Measurements from ENCODE around the gene WDFY2.
"Not testable (repeated sequence)": the region's sequence is repeated elsewhere in the genome, so short reads cannot be mapped to it uniquely, and the experiment has no call there.

The WDFY2 gene

DNA sequence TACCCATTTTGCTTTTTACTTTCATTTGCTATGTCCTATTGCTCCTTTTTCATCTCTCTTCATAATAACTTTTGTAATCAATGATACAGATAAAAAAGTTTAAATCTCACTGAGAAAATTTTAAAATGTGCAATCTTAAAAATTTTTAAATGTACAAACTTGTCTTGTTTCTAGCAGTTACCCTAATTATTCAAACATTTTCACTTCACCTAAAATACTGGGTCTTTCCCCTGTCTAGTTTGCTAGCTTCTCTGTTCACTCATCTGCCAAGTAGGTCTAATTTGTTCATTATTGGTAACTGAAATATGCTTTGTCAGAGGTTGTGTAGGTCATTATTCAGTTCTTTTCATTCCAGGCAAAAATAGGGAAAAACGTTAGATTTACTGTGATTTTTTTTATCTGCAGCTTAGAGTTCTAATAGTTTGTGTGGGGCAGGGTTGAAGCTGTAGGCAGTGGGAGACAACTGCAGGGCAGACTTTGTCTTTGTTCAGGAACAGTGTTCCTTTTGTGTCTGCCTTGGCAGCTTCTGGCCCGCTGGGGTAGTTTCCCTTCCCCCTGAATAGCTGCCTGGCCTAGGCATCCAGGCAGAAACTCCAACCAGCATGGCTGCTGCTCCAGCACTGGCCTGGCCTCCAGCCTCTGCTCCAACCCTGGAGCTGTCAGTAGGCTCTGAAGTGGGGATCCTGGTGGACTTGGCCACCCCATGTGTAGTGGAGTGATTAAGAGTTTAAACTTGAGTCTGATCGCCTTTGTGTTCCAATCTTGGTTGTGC is 48.5 kb downstream of the WDFY2 start:
- DNase-seq, result no peak

DNA sequence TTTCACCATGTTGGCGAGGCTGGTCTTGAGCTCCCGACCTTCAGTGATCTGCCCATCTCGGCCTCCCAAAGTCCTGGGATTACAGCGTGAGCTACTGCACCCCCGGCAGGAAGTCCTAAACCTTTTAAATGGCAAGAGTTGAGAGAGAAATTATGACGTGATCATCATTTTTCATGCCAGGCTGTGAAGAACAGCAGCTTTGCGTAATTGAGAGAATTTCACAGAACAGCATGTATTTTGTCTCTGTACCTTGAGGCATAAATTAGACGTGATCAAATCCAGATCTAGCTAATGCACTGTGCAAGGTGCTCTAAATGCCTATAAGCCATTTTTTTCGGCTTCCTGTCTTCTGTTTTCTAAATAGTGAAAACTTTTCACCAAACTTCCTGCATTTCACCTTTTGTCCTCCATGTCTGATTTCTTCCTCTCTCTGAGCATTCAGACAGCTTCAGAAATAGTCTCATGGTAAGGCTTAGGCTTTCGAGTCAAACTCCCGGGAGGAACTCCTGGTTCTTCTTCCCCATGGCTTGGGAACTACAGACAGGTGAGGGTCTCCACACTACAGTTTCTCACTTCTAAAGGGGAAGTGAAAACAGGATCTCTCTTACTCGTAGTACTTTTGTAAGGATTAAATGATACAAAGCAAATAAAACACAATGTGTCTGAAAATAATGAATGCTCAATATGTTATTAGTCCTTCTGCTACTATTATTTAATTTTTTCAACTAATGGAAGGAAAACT is 51.0 kb downstream of the WDFY2 start:
- DNase-seq, result no peak

DNA sequence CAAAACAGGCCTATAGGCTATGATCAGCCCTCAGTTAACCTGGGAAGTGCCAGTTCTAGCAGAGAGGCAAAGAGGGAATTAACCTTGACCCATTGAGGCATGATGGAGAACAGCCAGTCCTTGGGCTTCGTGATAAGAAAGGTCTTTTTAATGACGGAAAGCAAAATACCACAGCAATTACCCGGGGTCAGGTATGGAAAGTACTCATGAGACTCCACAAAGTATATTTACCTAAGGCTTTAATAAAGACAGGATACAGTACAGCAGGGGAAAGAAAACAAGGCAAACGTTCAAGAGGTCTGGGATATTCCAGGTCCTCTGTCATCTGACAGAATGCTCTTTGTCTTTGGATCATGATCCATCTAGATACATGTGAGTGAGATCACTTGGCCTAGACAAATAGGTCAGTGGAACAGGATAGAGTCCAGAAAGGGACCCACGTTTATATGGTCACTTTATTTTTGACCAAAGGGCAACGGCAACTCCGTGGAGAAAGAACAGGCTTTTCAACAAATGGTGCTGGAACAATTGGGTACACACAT is 52.2 kb downstream of the WDFY2 start:
- no peak for DNase-seq

DNA sequence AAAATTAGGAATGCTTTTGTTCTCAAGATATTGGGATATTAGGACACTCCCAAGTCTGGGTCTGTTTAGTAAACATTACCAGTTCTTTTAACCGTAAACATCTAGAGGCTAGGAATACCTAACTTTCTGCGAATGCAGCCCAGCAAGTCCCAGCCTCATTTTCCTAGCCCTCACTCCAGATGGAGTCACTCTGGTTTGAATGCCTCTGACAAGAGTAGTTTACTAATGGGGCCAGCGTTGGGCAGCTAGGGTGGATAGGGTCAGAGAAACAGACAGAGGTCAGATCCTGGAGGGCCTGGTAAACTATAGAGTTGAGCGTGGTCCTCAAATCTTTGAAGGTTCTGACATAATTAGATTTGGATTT is 53.6 kb downstream of the WDFY2 start:
- no peak for DNase-seq

DNA sequence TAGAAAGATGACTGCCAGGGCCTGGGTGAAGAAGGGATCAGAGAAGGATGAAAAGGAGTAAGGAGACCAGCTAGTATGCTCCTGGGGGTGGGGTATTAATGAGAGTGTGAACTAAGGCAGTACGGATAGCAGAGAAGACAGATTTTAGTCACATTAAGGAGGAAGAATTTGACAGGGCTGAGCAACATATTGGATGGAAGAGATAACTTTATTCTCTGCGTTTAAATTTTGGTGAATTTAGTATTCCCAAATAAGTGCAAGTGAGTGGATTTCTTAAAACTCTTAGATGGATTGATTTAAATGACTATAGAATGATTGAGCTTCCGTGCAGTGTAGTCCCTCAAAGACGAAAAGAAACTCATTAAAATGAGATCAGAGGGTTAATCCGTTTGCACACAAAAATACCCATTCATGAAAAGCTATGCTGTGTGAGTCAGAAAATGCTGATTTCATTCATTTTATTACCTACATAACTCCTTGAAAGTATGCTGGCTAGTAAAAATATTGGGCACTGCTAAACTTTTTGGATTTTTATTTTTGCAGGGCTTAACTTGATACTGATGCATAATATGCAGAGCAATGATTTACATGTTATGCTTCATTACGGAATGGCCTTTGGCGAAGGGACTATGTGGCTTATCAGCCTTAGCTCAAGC is 54.1 kb downstream of the WDFY2 start:
- DNase-seq, result no peak

DNA sequence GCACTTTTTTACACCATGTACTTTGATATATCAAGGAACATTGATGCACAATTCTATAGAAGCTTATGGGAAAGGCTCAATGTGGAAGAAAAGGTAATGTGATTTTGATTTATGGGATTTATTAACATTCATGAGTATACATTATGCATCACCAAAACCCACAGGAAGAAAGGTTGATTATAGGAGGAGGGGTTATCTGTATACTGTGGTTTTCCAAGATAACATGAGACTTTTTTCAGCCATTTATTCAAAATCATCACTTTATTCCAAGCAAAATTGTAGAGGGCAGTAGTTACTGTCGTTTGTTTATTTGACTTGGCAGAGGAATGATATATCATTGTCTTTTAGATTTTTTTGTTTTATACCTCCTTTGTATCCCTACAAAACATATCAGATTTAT is 54.9 kb downstream of the WDFY2 start:
- no peak for DNase-seq

DNA sequence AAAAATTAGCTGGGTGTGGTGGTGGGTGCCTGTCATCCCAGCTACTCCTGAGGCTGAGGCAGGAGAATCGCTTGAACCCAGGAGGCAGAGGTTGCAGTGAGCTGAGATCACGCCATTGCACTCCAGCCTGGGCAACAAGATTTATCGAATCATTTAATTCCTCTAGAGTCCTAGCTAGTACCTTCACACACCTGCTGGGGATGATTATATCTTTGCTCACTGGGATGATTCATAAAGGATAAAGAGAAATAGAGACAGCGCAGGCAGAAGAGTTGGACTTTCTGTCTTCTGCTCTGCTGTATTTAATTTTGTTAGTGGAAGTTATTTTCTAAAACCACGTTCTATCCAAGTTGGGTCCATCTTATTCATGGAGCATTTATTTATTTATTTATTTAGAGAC is 56.4 kb downstream of the WDFY2 start:
- not testable (repeated sequence) for DNase-seq

DNA sequence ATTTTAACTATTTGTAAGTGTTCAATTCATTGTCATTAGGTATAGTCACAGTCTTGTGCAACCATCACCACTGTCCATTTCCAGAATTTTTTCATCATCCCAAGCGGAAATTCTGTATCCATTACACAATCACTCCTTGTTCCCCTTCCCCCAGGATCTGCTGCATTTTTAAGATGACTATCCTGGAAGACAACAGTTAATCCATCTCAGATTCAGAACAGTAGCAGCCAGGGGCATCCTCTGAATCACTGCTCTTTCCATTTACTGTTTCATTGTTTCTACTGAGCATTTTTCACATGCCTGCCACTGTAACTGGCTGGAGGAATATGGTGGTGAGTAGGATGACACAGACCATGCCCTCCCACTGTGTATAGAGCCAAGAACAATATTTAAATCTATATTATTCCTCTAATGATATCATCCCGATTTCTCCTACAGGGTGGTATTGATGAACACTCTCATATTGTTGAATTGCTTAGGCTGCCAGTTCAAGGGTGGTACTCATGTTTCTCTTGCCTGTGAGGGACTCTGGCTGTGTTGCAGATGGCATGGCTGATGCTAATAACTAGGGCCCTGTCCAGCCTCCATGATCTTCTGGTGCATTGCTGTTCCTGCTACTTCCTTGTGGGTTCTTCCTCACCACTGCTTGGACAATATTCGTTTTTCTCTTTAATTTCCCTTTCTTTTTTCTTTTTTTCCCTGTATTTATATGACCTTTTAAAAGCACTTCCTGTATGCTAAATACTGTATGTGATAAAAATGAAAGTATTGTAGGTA is 59.0 kb downstream of the WDFY2 start:
- DNase-seq, result no peak

DNA sequence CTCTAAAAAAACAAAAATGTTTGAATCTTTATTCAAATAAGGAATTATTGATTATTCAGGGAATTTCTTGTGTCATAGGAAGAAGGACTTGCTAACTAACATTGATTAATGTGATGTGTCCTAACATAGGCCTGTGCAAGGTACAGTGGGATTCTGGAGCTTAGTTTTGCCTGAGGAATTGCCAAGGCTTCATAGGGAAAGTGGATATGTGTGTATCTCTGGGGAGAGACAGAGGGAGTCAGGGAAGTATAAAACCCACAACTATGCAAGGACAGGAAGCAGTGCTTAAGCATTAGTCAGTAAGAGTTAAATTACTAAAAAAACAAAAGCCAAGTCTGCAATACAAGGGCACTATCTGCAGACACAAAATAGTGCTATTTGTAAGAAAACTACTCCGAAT is 59.6 kb downstream of the WDFY2 start:
- no peak for DNase-seq

DNA sequence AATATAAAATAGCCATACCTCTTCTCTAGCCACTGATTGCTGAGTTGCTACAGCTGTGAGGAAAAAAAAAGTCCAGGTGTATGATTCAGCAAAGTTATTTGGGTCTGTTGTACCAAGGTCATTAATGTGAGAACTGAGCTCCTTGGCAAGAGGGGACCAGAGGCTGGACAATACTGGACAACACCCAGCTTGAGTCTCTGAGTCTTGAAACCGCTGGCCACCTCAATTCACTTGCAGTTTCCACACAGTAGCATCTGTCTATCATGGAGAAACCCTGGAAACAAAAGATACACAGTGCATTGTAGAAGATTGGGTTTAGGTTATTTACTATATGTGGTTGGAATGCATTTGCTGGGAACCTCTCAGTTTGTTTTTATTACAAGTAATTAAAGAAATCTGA is 60.4 kb downstream of the WDFY2 start:
- DNase-seq, result no peak

DNA sequence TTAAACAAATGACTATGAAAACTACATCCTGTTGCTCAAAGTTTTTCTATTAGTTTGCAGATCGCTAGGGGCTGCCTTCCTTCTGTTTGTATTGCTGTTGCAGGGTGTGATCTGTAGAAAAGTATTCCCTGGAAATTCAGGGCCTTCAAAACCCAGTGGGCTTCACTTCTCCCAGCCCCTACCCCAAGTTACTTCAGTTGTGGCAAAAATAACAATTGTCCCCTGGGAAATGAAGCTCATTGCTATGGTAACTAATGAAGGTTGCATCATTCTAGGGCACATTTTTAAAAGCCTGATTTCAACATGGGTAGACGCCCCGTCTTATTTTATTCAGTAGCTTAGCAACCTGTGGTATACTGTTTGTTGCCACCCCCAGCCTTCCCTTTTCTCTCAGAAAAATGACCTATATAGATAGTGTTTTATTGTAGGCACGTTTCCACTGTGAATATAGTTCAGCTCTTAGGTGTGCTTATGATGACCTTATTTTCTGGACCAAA is 60.9 kb downstream of the WDFY2 start:
- DNase-seq, result no peak

DNA sequence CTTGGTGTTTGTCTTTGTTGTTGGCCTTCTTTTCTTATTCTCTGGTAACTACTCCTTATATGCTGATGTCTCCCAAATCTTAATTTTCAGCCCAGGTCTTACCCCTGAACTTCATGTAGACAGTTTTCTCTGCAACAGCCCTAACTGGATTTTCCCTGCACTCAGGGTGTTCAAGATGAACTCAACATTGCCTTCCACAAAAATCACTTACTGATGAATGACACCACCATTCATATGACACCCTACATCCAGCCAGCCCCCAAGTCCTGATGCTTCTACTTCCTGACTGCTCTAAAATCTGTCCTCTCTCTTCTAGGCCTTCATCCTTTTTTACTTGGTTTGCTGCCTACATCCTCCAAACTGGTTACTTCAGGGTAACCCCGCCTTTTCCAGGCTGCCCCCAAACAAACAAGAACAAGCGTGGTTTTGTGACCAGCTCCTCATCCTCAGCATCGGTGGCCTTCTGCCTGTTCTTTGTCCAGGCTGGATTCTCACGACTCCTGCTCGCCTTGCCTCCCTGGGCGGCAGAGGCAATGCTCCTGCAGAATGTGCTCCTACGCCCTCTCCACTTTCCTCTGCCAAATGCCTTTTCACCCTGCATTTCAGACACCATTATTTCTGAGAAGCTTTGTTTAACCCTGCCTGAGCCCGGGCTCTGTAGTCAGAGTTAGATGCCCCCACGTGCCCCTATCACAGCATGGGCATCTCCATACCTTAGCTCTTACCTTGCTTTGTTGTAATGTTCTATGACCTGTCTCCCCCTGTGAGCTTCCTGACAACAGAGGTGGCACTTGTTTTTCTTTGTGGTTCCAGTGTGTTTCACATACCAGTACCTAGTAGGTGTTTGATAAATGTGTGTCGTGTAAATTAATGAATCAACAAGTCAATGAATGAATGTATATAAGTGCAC is 61.8 kb downstream of the WDFY2 start:
- no peak for DNase-seq

DNA sequence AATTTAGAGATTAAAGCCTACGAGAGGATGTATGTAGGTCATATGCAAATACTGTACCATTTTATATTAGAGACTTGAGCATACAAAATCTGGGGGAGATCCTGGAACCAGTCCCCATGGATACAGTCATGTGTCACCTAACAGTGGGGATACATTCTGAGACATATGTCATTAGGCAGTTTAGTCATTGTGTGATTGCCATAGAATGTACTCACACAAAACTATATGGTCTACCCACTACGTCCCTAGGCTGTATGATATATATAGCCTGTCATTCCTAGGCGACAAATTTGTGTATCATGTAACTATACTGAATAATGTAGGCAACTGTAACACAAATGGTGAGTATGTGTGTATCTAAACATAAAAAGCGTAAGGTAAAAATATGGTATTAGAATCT is 62.8 kb downstream of the WDFY2 start:
- no peak for DNase-seq

DNA sequence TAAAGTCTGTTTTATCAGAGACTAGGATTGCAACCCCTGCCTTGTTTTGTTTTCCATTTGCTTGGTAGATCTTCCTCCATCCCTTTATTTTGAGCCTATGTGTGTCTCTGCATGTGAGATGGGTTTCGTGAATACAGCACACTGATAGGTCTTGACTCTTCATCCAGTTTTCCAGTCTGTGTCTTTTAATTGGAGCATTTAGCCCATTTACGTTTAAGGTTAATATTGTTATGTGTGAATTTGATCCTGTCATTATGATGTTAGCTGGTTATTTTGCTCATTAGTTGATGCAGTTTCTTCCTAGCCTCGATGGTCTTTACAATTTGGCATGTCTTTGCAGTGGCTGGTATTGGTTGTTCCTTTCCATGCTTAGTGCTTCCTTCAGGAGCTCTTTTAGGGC is 67.9 kb downstream of the WDFY2 start:
- DNase-seq, result not testable (repeated sequence)

DNA sequence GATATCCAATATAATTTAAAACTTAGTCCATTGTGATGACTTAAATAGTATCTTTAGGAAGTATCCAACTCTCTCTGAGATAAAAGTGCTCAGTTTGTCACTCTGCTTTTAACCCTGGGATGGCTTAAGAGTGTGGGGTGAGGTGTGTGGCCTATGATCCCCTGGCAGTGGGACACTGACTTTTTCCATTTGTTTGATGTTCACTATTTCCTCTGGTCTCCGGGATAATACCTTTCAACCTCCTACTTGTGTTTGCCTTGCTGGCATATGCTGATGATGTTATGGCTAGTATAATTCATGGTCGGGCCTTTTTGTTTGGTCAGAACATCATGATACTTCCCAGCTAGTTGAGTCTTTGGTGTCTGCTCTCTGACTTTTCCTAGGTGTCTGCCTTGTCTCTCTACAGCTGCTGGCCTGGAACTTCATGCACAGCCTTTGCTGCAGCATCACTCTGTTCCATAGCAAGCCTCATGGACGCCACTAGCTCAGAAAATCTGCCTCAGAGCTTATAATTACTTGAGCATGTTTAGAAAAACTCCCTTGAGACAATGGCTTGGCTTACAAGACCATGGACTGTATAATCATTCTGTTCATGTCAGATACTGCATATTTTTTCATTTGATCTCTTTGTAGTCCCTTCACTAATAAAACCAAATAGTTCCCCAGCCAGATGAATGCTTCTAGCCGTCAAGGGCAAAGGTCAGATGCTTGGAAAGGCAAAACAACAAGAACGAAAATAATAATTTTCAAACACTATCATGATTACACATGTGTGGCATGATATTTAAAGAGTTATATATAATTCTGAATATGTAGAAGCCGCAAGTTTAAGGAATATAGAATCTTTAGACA is 75.2 kb downstream of the WDFY2 start:
- DNase-seq, result no peak

DNA sequence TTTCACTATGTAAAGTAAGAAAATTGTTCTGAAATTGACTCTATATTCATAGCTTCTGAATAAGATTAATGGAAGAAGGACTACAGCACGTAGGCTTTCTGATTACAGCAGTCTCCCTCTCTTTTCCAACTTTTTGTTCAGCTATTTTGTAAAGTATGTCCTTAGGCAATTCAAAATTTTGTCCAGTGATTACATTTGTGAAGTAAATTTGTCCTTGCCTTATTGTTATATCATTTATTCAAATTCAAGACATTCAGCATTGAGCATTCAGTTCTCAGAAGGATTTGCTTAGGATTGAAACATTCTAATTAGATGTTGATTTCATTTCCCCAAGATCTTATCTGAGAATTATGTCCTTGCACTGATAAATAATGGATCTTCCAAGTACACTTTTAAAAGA is 76.6 kb downstream of the WDFY2 start:
- DNase-seq, result no peak

DNA sequence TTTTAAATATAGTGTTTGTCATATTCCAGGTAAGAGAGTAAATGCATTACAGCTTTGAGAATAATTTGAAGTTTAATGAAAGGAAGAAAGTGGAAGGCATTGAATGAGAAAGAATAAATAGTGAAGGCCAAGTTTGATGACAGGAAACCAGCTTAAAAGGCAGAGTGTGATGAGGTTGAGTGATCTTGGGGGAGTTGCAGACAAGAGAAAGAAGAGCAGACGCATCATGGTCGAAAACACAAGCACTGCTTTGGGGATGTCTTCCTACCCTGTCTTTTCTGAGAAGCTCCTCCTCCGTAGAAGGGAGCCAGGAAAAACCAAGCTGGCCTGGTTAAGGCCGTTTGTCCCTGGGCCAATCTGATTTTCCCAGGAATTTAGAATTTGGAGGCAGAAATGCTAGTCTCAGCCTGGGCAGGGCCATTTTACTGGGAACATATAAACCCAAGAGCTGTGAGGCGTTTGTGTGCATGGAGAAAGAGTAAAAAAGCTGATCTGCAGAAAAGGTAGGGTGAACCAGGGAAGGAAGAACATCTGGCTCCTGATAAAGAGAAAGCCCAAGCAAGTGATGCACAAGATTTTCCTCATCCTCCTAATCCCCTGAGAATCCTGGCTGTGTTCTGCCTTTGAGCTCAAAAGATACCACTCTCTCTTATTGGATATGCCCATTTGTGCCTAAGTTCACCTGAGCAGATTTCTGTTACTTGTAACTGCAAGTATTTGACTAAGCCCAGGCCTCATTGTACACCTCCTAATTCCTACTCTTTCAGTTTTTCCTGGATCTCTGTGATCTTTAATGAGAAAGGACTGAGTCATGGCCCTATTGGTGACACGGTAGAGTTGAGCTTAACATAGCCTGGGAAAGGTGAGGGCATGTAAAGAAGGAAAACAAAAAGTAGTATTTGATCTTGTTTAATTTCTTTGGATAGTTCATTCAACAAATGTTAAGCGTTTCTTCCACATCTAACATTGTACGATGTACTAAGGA is 80.0 kb downstream of the WDFY2 start:
- no peak for DNase-seq

DNA sequence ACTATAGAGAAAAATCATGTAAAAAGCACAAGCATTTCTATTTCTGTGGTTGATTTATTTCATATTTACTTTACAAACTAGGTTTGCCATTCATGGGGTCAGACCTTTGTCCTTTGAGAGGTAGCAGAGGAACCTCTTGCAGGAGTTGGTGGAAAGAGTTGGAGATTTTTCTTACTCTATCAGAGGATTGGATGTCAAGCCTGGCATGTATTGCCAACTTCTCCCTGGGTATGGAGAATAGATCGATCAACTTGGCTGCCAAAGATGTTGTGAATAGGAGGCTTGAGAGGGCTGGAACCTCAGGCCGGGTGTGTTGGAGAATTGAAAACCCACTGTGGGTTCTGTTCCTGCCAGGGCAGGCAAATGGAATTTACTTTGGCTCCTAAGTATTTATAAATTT is 81.2 kb downstream of the WDFY2 start:
- DNase-seq, result no peak

DNA sequence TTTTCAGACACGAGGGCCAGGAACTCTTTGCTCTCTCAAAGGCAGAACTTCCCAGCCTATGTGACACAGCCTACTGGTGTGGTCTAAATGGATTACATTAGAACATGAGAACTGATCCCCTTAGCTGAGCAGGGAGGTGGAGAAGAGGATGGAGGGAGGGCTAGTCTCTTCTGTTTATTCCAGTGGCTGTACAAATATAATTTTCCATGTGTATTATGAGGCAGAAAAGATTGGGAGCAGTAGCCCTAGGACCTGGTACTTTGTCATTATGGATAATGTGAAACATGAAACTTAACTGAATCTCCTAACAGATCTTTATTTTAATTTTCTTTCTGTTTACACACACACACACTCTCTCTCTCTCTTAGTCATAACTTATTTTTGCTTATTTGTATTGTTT is 82.1 kb downstream of the WDFY2 start:
- no peak for DNase-seq

DNA sequence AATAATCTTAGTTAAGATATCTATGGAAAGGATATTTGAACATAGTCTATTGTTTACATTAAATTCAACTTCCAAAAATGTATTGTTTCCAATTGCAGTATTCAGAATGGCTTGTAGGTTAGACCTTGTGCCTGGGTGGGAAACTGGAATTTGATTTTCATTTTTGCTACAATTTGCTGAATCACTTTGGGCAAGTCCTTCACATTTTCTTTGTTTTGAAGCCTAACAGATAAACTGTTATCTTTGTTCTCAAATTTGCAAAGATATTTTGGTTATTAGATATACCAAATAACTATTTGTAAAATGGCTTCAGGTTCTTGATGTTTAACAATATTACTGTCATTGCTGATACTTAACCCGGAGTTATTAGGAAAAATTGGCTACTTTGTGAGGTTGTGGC is 82.6 kb downstream of the WDFY2 start:
- DNase-seq, result no peak
